Epithelial cell of proximal tubule (primary cell): ENCODE measurements around the gene SLC25A29. TPM values are rescaled to one million over a fixed set of nuclear protein-coding genes. Genes with fewer than 3 reads are reported as not detected.

Source experiments
- DNase-seq: peaks from one replicate; pipeline ENCODE4 v3.0.0-alpha.2; 2011; ENCODE audit warnings: low read depth
- H3K4me3 ChIP-seq: 2 replicates; pipeline ENCODE4 v1.5.1; 2011; ENCODE audit warnings: low read depth, mild to moderate bottlenecking, low read length
- total RNA-seq: library from RNA; depleted of rRNA; stranded (reverse); fragments of >200 nt; gene quantifications from 2 replicates; pipeline ENCODE4 v1.2.3, GENCODE V29; 2015
- TF ChIP-seq, protein P1 (sequence below): conservative IDR thresholded peaks from 2 replicates; pipeline ENCODE4 v1.5.1; 2012; ENCODE audit warnings: low read depth, mild to moderate bottlenecking, low read length

SLC25A29 gene
- total RNA-seq, 1 donor from 2014 or later: 106 TPM

DNA sequence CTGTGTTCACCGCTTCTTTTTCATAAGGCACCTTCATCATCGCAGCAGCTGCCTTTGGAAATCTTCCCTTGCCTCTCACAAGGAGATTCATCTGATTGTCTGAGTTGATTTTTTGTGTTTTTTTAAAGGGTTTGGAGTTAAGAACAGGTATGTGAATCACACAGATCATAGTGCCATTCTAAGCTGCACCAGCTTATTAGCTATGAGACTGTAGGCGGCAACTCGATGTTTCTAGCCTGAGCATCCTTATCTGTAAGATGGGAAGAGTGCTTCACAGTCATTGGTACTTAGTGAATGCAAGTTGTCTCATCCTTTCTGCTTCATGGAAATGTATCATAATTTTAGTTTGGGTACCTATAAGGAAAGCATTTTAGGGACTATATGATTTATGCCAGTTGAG lies 32.0 kb downstream of the SLC25A29 start:
- no peak overlapping the region for H3K4me3 ChIP-seq
- DNase-seq: no peak
- TF ChIP-seq, protein P1, sequence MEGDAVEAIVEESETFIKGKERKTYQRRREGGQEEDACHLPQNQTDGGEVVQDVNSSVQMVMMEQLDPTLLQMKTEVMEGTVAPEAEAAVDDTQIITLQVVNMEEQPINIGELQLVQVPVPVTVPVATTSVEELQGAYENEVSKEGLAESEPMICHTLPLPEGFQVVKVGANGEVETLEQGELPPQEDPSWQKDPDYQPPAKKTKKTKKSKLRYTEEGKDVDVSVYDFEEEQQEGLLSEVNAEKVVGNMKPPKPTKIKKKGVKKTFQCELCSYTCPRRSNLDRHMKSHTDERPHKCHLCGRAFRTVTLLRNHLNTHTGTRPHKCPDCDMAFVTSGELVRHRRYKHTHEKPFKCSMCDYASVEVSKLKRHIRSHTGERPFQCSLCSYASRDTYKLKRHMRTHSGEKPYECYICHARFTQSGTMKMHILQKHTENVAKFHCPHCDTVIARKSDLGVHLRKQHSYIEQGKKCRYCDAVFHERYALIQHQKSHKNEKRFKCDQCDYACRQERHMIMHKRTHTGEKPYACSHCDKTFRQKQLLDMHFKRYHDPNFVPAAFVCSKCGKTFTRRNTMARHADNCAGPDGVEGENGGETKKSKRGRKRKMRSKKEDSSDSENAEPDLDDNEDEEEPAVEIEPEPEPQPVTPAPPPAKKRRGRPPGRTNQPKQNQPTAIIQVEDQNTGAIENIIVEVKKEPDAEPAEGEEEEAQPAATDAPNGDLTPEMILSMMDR: no peak

GRCh38 chr14:100271247-100271939 lies 34.9 kb downstream of the SLC25A29 start:
- no peak for DNase-seq
- H3K4me3 ChIP-seq: no peak overlapping the region
- TF ChIP-seq, protein P1: peak; percentile 55

DNA sequence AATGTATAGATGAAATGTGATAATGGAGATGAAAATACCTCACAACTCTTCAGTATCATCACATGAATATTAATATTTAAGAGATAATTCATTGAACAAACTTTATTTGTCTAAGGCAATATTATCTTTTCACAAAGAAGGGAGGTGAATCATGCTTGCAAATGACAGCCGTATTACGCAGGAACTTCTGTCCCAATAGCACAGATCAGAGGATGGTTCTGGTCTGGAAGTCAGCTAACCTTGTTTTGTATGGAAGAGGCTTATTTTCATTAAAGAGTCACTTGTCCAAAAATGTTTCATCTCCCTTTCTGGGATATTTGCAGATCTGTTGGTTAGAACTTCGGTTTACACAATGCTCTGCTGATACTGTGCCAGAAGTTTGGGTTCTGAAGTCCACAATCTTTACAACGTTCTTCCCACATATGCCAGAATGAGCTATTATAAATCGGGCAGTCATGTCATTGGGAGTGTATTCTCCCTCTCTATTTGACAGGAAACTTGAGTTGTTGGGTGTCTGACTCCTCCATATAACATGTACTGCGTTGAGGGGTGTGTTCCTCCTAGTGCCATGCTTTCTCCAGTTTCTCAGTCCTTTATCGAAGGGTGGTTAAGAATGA lies 37.5 kb downstream of the SLC25A29 start:
- H3K4me3 ChIP-seq: no peak overlapping the region
- no peak for DNase-seq
- TF ChIP-seq, protein P1: no peak

DNA sequence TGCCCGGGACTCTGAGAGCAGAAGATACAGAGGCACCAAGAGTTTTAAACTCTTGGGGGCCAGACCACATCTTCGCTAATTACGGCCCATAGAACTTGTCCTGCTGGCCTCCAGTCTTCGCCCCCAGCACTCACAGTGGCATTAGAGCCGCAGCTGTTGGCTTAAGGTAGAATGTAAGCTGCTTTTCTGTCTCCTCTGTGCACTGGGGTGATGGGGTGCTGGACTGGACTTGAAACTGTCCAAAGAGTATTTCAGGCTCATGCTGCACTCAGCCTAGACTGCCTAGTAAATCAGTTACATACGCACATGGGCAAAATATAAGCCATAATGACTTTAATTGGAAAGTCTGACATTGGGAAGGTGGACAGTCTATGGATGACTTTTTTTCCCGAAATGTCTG lies 38.3 kb downstream of the SLC25A29 start:
- no peak overlapping the region for H3K4me3 ChIP-seq
- TF ChIP-seq, protein P1: no peak
- DNase-seq: no peak

- no peak overlapping the region for H3K4me3 ChIP-seq
- DNase-seq: no peak
- TF ChIP-seq, protein P1: no peak
Measured at GRCh38 chr14:100263141-100263540, 43.1 kb downstream of the SLC25A29 start.

- H3K4me3 ChIP-seq: no peak overlapping the region
- TF ChIP-seq, protein P1: no peak
Measured at GRCh38 chr14:100262545-100262944, 43.7 kb downstream of the SLC25A29 start.

DNA sequence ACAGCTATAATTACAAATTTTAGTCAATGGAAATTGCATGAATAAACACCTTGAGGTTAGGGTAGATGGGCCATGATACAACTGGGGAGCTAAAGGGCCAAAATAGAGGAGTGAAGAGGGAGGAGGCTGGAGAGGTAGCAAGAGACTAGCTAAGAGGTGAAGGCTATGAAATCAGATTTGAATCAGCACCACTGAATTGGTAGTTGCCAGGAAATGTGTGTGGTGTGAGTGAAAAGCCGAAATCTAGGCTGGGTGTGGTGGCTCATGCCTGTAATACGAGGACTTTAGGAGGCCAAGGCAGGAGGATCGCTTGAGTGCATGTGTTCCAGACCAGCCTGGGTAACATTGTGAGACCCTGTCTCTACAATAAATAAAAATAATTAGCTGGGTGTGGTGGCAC lies 44.6 kb downstream of the SLC25A29 start:
- TF ChIP-seq, protein P1: no peak
- no peak for DNase-seq
- H3K4me3 ChIP-seq: no peak overlapping the region

More at GRCh38 chr14:100262545-100262944, 43.7 kb downstream of the SLC25A29 start:
- no peak for DNase-seq
